Liver (tissue), 9 donors: Measurements from ENCODE around the gene PODXL2. TPM values are rescaled to one million over a fixed set of nuclear protein-coding genes. Genes with fewer than 3 reads are reported as not detected.

Experiments
- DNase-seq: peaks from one replicate; pipeline ENCODE4 v3.0.0-alpha.2; 2017; ENCODE audit warnings: low spot score
- H3K27ac ChIP-seq, 2 donors: one replicate each; pipeline ENCODE4 v1.7.0; 2013; ENCODE audit warnings: inconsistent platforms in 2 of 2, low read length in 2 of 2, control low read depth in 1 of 2, low read depth in 1 of 2, mild to moderate bottlenecking in 1 of 2
- H3K27me3 ChIP-seq, 4 donors: one replicate each; pipeline versions ENCODE4 v1.6.1 to v1.7.0; 2013; ENCODE audit warnings: low read length in 3 of 4, inconsistent platforms in 1 of 4, mild to moderate bottlenecking in 1 of 4, moderate library complexity in 1 of 4; ENCODE audit not compliant: control insufficient read depth in 4 of 4, insufficient read depth in 4 of 4
- H3K36me3 ChIP-seq, 4 donors: one replicate each; pipeline versions ENCODE4 v1.6.1 to v1.7.0; 2013; ENCODE audit warnings: low read length in 3 of 4, mild to moderate bottlenecking in 3 of 4, low read depth in 1 of 4, moderate library complexity in 1 of 4; ENCODE audit not compliant: control insufficient read depth in 4 of 4, insufficient read depth in 3 of 4
- H3K4me1 ChIP-seq, 4 donors: one replicate each; pipeline versions ENCODE4 v1.6.1 to v1.7.0; 2013; ENCODE audit warnings: low read length in 3 of 4, mild to moderate bottlenecking in 3 of 4, moderate library complexity in 1 of 4; ENCODE audit not compliant: control insufficient read depth in 4 of 4, insufficient read depth in 4 of 4
- H3K4me3 ChIP-seq, 3 donors: one replicate each; pipeline versions ENCODE4 v1.6.1 to v1.7.0; 2013; ENCODE audit warnings: low read length in 3 of 3, control low read depth in 1 of 3, low read depth in 1 of 3, mild to moderate bottlenecking in 1 of 3
- H3K9ac ChIP-seq, 2 donors: one replicate each; pipeline ENCODE4 v1.7.0; 2013; ENCODE audit warnings: low read length in 2 of 2, mild to moderate bottlenecking in 2 of 2, moderate library complexity in 2 of 2, control low read depth in 1 of 2, low read depth in 1 of 2
- H3K9me3 ChIP-seq, 4 donors: one replicate each; pipeline versions ENCODE4 v1.6.1 to v1.7.0; 2013; ENCODE audit warnings: low read length in 3 of 4; ENCODE audit not compliant: control insufficient read depth in 4 of 4
- EGR1 ChIP-seq, 2 donors: IDR thresholded peaks; 2 replicates each; pipeline ENCODE4 v1.6.1; 2016 to 2018; ENCODE audit warnings: antibody characterized with exemption in 2 of 2, low read depth in 2 of 2
- FOXA1 ChIP-seq: IDR thresholded peaks from 2 replicates; pipeline ENCODE4 v1.6.1; 2016; ENCODE audit warnings: antibody characterized with exemption
- FOXA2 ChIP-seq: IDR thresholded peaks from 2 replicates; pipeline ENCODE4 v1.6.1; 2016; ENCODE audit warnings: antibody characterized with exemption
- HNF4A ChIP-seq, 2 donors: conservative IDR thresholded peaks; 2 replicates each; pipeline ENCODE4 v1.6.1; 2016; ENCODE audit warnings: antibody characterized with exemption in 2 of 2, mild to moderate bottlenecking in 2 of 2
- HNF4G ChIP-seq: IDR thresholded peaks from 2 replicates; pipeline ENCODE4 v1.6.1; 2016; ENCODE audit warnings: antibody characterized with exemption
- JUND ChIP-seq, 2 donors: IDR thresholded peaks; 2 replicates each; pipeline ENCODE4 v1.6.1; 2016; ENCODE audit warnings: antibody characterized with exemption in 2 of 2
- RAD21 ChIP-seq, 2 donors: IDR thresholded peaks; 2 replicates each; pipeline ENCODE4 v1.6.1; 2016; ENCODE audit warnings: antibody characterized with exemption in 2 of 2, mild to moderate bottlenecking in 2 of 2
- SP1 ChIP-seq: IDR thresholded peaks from 2 replicates; pipeline ENCODE4 v1.6.1; 2018; ENCODE audit warnings: antibody characterized with exemption, mild to moderate bottlenecking
- TAF1 ChIP-seq: conservative IDR thresholded peaks from 2 replicates; pipeline ENCODE4 v1.6.1; 2016; ENCODE audit warnings: antibody characterized with exemption, mild to moderate bottlenecking
- YY1 ChIP-seq: IDR thresholded peaks from 2 replicates; pipeline ENCODE4 v1.6.1; 2016; ENCODE audit warnings: antibody characterized with exemption, mild to moderate bottlenecking
- WGBS: extraction: QIAGEN DNeasy Blood & Tissue Kit; methylation state at CpG from one replicate; pipeline ENCODE4 v1.1.7; 2013; 5-methylcytosine and 5-hydroxymethylcytosine counted together
- polyA plus RNA-seq, 2 donors: library from polyadenylated mRNA; stranded (reverse) in 1 of 2; unstranded in 1 of 2; fragments of 200-250 nt in 1 of 2; fragments of >200 nt in 1 of 2; fragmentation: Nextera tagmentation in 1 of 2; extraction: Ambion mirVana in 1 of 2; gene quantifications; one replicate each; pipeline versions ENCODE4 v1.2.1 to v1.2.3, GENCODE V29; 2013 to 2015
- total RNA-seq, 2 donors: library from RNA; depleted of rRNA; stranded (reverse); fragments of >200 nt; gene quantifications; one replicate each; pipeline ENCODE4 v1.2.3, GENCODE V29; 2014
- TF ChIP-seq, protein P1 (sequence below): IDR thresholded peaks from 2 replicates; pipeline ENCODE4 v1.6.1; 2016; ENCODE audit warnings: antibody characterized with exemption
- TF ChIP-seq, protein P2 (sequence below): fragments of 150-350 bp; IDR thresholded peaks from 2 replicates; pipeline ENCODE4 v1.5.1; 2017; ENCODE audit warnings: improper control_type of control experiment, low read depth, low read length; ENCODE audit not compliant: missing input control
- TF ChIP-seq, protein P3 (sequence below): IDR thresholded peaks from 2 replicates; pipeline ENCODE4 v1.6.1; 2016; ENCODE audit warnings: antibody characterized with exemption
- TF ChIP-seq, protein P4 (sequence below): IDR thresholded peaks from 2 replicates; pipeline ENCODE4 v1.6.1; 2016; ENCODE audit warnings: antibody characterized with exemption, mild to moderate bottlenecking
- donor health status: healthy.
- donor health status: healthy.
- donor health status: healthy.
- donor health status: healthy.
- donor health status: healthy.

Gene PODXL2
- total and polyA plus RNA-seq, 4 donors, result 0.47 to 1.4 (median 0.88) TPM

DNA sequence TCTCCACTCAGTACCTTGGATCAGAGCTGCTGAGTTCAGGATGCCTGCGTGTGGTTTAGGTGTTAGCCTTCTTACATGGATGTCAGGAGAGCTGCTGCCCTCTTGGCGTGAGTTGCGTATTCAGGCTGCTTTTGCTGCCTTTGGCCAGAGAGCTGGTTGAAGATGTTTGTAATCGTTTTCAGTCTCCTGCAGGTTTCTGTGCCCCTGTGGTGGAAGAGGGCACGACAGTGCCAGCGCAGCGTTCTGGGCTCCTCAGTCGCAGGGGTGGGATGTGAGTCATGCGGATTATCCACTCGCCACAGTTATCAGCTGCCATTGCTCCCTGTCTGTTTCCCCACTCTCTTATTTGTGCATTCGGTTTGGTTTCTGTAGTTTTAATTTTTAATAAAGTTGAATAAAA is 7.0 kb upstream of the PODXL2 start:
- TF ChIP-seq SP1, result no peak
- TF ChIP-seq, protein P1, sequence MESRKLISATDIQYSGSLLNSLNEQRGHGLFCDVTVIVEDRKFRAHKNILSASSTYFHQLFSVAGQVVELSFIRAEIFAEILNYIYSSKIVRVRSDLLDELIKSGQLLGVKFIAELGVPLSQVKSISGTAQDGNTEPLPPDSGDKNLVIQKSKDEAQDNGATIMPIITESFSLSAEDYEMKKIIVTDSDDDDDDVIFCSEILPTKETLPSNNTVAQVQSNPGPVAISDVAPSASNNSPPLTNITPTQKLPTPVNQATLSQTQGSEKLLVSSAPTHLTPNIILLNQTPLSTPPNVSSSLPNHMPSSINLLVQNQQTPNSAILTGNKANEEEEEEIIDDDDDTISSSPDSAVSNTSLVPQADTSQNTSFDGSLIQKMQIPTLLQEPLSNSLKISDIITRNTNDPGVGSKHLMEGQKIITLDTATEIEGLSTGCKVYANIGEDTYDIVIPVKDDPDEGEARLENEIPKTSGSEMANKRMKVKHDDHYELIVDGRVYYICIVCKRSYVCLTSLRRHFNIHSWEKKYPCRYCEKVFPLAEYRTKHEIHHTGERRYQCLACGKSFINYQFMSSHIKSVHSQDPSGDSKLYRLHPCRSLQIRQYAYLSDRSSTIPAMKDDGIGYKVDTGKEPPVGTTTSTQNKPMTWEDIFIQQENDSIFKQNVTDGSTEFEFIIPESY, result no peak
- no peak for TF ChIP-seq JUND (IDR thresholded peaks at IDR 0.05)
- TF ChIP-seq, protein P2, sequence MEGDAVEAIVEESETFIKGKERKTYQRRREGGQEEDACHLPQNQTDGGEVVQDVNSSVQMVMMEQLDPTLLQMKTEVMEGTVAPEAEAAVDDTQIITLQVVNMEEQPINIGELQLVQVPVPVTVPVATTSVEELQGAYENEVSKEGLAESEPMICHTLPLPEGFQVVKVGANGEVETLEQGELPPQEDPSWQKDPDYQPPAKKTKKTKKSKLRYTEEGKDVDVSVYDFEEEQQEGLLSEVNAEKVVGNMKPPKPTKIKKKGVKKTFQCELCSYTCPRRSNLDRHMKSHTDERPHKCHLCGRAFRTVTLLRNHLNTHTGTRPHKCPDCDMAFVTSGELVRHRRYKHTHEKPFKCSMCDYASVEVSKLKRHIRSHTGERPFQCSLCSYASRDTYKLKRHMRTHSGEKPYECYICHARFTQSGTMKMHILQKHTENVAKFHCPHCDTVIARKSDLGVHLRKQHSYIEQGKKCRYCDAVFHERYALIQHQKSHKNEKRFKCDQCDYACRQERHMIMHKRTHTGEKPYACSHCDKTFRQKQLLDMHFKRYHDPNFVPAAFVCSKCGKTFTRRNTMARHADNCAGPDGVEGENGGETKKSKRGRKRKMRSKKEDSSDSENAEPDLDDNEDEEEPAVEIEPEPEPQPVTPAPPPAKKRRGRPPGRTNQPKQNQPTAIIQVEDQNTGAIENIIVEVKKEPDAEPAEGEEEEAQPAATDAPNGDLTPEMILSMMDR, result no peak
- no peak for TF ChIP-seq YY1
- no peak for TF ChIP-seq HNF4A (conservative IDR thresholded peaks at IDR 0.05)
- no peak for TF ChIP-seq FOXA2
- TF ChIP-seq, protein P3, sequence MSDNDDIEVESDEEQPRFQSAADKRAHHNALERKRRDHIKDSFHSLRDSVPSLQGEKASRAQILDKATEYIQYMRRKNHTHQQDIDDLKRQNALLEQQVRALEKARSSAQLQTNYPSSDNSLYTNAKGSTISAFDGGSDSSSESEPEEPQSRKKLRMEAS, result no peak
- TF ChIP-seq FOXA1, result no peak
- H3K27me3 ChIP-seq, result no peaks in the 10 kb centered on the region
- H3K9me3 ChIP-seq, result no peaks in the 10 kb centered on the region
- no peaks in the 10 kb centered on the region for H3K4me1 ChIP-seq
- H3K9ac ChIP-seq, result no peak overlapping the region
- no peak overlapping the region for H3K4me3 ChIP-seq
- no peak for DNase-seq
- no peak overlapping the region for H3K27ac ChIP-seq
- peaks cover 0 to 8% (median 4%) of the 10 kb centered on the region in 4 donors for H3K36me3 ChIP-seq
- WGBS, result 95% methylated on average over 11 of the region's 11 CpGs

DNA sequence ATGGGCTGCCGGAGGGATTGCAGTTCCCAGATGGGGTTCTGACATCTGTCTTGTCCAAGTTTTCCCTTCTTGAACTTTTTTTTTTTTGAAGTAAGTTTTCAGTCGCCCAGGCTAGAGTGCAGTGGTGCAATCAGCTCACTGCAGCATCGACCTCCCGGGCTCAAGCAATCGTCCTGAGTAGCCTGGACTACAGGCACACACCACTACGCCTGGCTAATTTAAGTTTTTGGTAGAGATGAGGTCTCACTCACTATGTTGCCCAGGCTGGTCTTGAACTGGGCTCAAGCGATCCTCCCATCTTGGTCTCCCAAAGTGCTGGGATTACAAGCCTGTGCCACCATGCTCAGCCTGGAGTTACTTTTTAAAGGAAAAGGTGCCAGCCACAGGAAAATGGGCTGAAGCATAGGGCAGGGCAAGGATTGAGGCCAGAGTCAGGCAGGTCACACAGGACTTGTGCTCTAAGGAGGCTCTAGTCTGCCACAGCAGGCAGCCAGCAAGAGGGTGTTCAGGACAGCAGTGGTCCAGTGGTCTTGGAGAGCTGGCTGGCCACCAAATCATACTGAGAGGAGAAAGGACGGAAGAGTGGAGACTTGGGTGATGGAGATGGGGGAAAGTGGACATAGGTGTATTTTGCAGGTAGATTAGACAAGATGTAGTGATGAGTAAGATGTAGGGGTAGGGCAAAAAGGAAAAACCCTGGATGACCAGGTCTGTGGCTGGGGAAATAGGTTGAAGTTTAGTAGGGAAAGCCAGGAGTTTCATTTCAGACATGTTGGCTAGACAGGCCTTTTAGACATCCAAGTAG is 6.0 kb upstream of the PODXL2 start:
- Histone ChIP-seq H3K9me3 (no peaks in the 10 kb centered on the region), H3K27ac (no peak overlapping the region), H3K36me3 (peaks cover 0 to 8% (median 4%) of the 10 kb centered on the region in 4 donors), H3K4me3 (no peak overlapping the region), H3K4me1 (no peaks in the 10 kb centered on the region), H3K9ac (no peak overlapping the region), H3K27me3 (no peaks in the 10 kb centered on the region)
- WGBS, result 95% methylated on average over 8 of the region's 8 CpGs
- TF ChIP-seq RAD21 (IDR thresholded peaks at IDR 0.05), result no peak
- no peak for TF ChIP-seq TAF1
- TF ChIP-seq, protein P4, sequence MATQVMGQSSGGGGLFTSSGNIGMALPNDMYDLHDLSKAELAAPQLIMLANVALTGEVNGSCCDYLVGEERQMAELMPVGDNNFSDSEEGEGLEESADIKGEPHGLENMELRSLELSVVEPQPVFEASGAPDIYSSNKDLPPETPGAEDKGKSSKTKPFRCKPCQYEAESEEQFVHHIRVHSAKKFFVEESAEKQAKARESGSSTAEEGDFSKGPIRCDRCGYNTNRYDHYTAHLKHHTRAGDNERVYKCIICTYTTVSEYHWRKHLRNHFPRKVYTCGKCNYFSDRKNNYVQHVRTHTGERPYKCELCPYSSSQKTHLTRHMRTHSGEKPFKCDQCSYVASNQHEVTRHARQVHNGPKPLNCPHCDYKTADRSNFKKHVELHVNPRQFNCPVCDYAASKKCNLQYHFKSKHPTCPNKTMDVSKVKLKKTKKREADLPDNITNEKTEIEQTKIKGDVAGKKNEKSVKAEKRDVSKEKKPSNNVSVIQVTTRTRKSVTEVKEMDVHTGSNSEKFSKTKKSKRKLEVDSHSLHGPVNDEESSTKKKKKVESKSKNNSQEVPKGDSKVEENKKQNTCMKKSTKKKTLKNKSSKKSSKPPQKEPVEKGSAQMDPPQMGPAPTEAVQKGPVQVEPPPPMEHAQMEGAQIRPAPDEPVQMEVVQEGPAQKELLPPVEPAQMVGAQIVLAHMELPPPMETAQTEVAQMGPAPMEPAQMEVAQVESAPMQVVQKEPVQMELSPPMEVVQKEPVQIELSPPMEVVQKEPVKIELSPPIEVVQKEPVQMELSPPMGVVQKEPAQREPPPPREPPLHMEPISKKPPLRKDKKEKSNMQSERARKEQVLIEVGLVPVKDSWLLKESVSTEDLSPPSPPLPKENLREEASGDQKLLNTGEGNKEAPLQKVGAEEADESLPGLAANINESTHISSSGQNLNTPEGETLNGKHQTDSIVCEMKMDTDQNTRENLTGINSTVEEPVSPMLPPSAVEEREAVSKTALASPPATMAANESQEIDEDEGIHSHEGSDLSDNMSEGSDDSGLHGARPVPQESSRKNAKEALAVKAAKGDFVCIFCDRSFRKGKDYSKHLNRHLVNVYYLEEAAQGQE, result no peak
- no peak for TF ChIP-seq FOXA2
- TF ChIP-seq FOXA1, result no peak
- no peak for TF ChIP-seq HNF4G
- no peak for TF ChIP-seq SP1
- TF ChIP-seq EGR1 (IDR thresholded peaks at IDR 0.05; ENCODE audit: low read depth in 2 of 2), result no peak
- no peak for DNase-seq
